LNCAP (cell line): Measurements from ENCODE around the gene ENO2.

Experiments
- TF ChIP-seq, protein P1 (sequence below): fragments of 450-650 bp; IDR thresholded peaks from 2 replicates; pipeline ENCODE4 v1.5.1; 2017; ENCODE audit warnings: mild to moderate bottlenecking

The ENO2 gene

DNA sequence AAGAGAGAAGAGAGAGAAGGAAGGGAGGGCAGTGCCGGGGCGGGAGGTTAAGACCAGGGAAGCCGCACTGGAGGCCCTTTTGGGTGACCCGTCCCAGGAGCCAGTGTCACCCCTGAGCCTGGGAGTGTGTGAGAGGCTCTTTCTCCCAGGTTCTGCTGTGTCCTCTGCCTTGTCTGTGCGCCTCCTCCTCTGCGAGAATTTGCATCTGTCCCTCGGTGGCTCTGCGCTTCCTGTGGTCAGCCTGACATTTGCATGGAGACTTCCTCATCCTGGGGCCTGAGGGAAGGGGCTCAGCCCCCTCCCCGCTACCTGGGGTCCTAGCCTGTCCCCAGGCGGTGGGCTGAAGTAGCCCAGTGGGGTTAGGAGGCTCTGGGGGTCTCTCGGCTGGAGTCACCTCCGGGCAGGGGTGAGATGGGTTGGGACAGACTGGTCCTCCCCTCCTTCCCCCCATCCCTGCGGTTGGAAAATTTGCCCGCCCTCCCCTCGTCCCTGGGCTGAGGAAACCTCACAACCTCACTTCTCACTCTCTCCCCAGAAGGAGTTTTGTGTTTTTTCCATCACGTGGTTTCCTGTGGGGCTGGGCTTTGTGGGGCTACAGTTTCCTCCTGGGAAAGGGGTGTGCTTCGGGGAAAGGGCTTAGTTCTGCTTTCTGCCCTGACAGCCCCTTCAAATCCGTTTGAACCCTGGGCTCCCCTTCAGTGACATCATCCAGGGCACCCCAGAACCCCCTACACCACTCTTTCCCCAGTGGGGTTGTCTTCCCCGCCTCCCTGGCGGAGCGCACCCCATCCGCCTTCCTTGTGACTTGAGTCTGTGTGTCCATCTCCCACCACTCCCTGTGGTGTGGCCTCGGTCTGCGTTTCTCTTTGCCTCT lies 39.3 kb downstream of the ENO2 start:
- TF ChIP-seq, protein P1, sequence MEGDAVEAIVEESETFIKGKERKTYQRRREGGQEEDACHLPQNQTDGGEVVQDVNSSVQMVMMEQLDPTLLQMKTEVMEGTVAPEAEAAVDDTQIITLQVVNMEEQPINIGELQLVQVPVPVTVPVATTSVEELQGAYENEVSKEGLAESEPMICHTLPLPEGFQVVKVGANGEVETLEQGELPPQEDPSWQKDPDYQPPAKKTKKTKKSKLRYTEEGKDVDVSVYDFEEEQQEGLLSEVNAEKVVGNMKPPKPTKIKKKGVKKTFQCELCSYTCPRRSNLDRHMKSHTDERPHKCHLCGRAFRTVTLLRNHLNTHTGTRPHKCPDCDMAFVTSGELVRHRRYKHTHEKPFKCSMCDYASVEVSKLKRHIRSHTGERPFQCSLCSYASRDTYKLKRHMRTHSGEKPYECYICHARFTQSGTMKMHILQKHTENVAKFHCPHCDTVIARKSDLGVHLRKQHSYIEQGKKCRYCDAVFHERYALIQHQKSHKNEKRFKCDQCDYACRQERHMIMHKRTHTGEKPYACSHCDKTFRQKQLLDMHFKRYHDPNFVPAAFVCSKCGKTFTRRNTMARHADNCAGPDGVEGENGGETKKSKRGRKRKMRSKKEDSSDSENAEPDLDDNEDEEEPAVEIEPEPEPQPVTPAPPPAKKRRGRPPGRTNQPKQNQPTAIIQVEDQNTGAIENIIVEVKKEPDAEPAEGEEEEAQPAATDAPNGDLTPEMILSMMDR: no peak

DNA sequence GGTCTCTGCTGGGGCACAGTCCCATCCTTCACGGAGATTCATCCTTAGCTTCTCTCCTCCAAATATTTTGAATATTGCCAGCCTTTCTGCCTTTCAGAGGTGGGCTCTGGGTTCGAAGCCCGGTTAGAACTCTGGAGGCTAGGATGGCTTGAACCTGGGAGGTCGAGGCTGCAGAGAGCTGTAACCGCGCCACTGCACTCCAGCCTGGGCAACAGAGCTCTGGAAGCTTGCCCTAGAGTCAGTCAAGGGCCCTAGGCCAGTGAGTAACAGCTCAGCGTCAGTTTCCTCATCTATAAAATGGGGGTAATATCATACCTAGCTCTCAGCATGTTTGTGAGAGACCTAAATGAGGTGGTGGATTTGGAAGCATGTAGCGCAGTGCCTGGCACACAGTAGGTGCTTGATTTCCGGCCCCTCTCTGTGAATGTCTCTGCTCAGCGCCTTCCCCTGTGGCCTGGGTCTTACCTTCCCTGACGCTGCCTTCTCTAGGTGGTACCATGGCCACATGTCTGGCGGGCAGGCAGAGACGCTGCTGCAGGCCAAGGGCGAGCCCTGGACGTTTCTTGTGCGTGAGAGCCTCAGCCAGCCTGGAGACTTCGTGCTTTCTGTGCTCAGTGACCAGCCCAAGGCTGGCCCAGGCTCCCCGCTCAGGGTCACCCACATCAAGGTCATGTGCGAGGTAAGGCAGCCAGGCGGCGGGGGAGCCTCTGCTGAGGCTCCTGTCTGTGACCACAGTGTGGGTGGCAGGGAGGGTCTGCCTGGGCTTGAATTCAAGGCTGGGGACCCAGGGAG lies 40.1 kb downstream of the ENO2 start:
- TF ChIP-seq, protein P1: no peak

DNA sequence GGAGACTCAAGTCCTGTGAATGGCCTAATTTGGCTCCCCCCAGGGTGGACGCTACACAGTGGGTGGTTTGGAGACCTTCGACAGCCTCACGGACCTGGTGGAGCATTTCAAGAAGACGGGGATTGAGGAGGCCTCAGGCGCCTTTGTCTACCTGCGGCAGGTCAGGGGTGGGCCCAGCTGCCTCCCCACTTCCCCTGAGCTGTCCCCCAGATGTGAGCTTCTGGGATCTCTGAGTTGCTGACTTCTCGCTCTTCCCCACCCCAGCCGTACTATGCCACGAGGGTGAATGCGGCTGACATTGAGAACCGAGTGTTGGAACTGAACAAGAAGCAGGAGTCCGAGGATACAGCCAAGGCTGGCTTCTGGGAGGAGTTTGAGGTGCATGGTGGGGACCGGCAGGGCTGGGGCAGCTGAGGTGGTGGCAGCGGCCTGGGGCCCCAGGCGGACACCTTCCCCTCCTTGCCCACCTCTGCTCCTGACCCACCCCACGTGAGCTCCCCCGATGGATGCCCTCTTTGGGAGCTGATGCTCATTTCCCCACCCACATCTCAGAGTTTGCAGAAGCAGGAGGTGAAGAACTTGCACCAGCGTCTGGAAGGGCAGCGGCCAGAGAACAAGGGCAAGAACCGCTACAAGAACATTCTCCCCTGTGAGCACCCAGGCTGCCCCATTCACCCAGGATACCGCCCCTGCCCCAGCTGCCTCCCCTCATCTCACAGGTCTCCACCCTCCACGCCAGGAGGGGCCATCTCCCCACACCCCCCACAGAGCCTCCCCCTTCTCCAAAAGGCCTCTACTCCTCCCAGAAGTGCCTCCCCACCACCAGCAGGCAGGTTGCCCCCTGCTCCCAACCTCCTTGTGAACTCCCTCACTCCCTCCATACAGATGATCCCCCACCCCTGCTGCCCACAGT lies 41.0 kb downstream of the ENO2 start:
- TF ChIP-seq, protein P1: no peak

DNA sequence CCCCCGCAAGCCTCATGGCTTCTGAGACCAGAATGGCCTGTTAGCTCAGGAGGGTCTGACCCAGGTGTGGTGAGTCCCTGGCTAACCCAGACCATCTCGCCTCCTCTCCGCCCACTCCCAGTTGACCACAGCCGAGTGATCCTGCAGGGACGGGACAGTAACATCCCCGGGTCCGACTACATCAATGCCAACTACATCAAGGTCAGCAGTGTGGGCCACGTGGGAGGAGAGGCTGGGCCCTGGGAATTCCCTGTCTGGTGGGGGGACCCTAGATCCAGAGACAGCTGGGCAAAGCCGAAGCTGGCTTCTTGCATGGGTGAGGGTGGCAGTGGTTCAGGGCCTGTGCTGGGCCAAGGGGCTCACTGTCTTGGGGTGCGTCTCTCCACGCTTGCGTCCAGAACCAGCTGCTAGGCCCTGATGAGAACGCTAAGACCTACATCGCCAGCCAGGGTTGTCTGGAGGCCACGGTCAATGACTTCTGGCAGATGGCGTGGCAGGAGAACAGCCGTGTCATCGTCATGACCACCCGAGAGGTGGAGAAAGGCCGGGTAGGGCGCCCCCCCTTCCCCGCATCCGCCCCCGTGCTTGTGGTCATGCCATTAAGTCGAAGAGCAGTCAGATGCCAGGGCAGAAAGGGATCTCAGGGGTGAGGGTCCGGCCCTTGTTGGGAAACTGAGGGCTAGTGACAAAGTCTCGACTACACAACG lies 41.8 kb downstream of the ENO2 start:
- TF ChIP-seq, protein P1: no peak

DNA sequence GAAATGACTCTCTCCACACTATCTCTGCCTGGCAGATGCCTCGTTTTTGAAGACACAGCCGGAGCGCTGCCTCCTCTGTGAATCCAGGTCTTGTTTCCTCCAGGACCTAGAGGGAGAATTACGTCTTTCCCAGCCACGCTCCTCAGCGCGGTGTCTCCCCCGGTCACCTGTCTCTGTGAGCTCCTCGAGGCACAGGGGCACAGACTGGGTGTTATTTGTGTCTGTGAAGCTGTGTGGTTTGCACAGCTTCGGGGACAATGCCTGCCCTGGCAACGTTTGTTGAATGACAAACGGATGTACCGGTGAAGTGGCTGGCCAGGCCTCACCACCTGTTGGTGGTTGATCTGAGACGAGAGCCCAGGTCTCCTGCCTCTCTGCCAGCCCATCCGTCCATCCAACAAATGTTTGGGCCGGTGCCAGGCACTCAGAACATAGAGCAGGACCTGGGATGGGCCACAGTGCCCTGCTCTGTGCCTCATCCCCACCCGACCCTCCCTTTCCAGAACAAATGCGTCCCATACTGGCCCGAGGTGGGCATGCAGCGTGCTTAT lies 42.8 kb downstream of the ENO2 start:
- TF ChIP-seq, protein P1: no peak

DNA sequence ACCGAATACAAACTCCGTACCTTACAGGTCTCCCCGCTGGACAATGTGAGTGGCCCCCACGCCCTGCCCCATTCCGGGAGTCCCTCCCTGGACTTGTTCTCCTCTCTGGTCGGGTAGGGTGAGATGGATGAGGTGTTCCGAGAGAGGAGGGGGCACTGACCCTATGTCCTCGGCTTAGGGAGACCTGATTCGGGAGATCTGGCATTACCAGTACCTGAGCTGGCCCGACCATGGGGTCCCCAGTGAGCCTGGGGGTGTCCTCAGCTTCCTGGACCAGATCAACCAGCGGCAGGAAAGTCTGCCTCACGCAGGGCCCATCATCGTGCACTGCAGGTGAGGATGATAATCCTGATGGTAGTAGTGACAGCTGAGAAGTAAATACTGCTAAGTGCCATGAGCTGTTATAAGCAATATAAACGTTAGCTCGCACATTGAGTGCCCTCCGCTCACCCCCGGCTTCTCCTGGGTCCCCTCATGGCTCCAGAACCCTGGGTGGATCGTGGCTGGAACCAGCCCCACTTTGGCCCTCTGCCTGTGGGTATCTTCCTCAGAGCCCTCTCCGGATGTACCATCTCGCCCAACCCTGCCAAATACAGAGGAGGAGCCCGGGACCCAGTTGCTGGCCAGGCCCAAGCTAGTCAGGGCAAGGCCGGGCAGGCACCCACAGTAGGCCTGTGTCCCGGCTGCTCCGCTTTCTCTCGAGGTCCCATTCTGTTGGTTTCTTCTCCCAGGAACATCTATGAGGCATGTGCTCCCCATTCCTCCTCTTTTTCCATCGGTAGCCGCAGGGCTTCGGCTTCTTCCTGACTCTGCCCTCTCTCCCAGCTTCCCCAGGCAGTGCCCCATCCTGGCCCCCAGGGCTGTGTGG lies 43.6 kb downstream of the ENO2 start:
- TF ChIP-seq, protein P1: no peak
